Psoas muscle (tissue), 8 donors: ENCODE results near the gene UBAP2L. TPM values are rescaled to one million over a fixed set of nuclear protein-coding genes. Genes with fewer than 3 reads are reported as not detected.
A peak's percentile ranks its signal among the peaks of the same experiment; 100 is the strongest.

Source experiments
- ATAC-seq, 4 donors: fragments of 200-7000 bp; cut with Tn5 transposase; one replicate each; pipeline ENCODE4 v1.9.1; 2020; ENCODE audit warnings: moderate library complexity in 3 of 4, mild to moderate bottlenecking in 2 of 4
- DNase-seq, 2 donors: peaks; one replicate each; pipeline ENCODE4 v3.0.0-alpha.2; 2020
- H3K27ac ChIP-seq: fragments of 200-600 bp; one replicate; pipeline ENCODE4 v1.8.0; 2022
- H3K27me3 ChIP-seq, 3 donors: fragments of 200-600 bp in 1 of 3; one replicate each; pipeline versions ENCODE4 v1.6.1 to v1.8.0; 2013 to 2022; ENCODE audit warnings: low read length in 2 of 3, mild to moderate bottlenecking in 2 of 3, moderate library complexity in 1 of 3; ENCODE audit not compliant: insufficient read depth in 3 of 3
- H3K36me3 ChIP-seq, 2 donors: fragments of 200-600 bp in 1 of 2; one replicate each; pipeline versions ENCODE4 v1.6.1 to v1.8.0; 2013 to 2022; ENCODE audit warnings: low read depth in 1 of 2, mild to moderate bottlenecking in 1 of 2, moderate library complexity in 1 of 2; ENCODE audit not compliant: insufficient read depth in 1 of 2
- H3K4me1 ChIP-seq: fragments of 200-600 bp; one replicate; pipeline ENCODE4 v1.8.0; 2022
- H3K4me3 ChIP-seq: fragments of 200-600 bp; one replicate; pipeline ENCODE4 v1.8.0; 2022; ENCODE audit warnings: mild to moderate bottlenecking
- H3K9me3 ChIP-seq: fragments of 200-600 bp; one replicate; pipeline ENCODE4 v1.8.0; 2022
- WGBS, 3 donors: extraction: QIAGEN DNeasy Blood & Tissue Kit; methylation state at CpG; one replicate each; pipeline versions ENCODE4 v1.1.6 to v1.1.7; 2013; 5-methylcytosine and 5-hydroxymethylcytosine counted together
- intact Hi-C, 2 donors: fragments of 100-400 bp; cut with DNase I; formaldehyde crosslinking; loops; one replicate each; pipeline versions ENCODE4 v1.11.0 to v1.14.2; 2022
- polyA plus RNA-seq, 3 donors: library from polyadenylated mRNA; stranded (reverse); fragments of 200-250 nt; gene quantifications; one replicate each; pipeline ENCODE4 v1.2.3, GENCODE V29; 2013
- total RNA-seq, 4 donors: library from RNA; stranded (reverse); fragmentation: NEBNext Ultra II Directional in 2 of 4; extraction: Animal tissue kit (Norgen Biotek cat#: 25700) in 2 of 4; gene quantifications; one replicate each; pipeline versions ENCODE4 v1.2.1 to v1.2.4, GENCODE V29; 2021 to 2023
- TF ChIP-seq, protein P1 (sequence below): fragments of 200-600 bp; IDR thresholded peaks from one replicate; pipeline ENCODE4 v1.8.0; 2022; ENCODE audit warnings: antibody characterized with exemption
- donor health status: healthy with polysubstance abuse.
- donor health status: DM: no; HTN: no; CAD: no; lungs with moderate emphysema.
- donor health status: Bipolar disorder and iron deficiency.
- donor health status: healthy.
- donor health status: DM: yes; HTN: yes; CAD: no.
- donor health status: DM: no; HTN: no; CAD: no.
- donor health status: DM: no; HTN: no; CAD: no.
- donor health status: DM: yes; HTN: yes; CAD: no.

Gene UBAP2L
- total and polyA plus RNA-seq, 7 donors, result 45.8 to 121 (median 84.6) TPM

GRCh38 chr1:154176337-154176736 lies 44.4 kb upstream of the UBAP2L start:
- Histone ChIP-seq H3K27ac (no peak overlapping the region), H3K36me3 (peaks cover 32 to 91% of the 10 kb centered on the region in 2 donors), H3K9me3 (no peaks in the 10 kb centered on the region), H3K27me3 (no peaks in the 10 kb centered on the region), H3K4me1 (peaks cover 58% of the 10 kb centered on the region), H3K4me3 (no peak overlapping the region)
- ATAC-seq (no peak), DNase-seq (no peak)
- intact Hi-C loops, result no loop called here
- TF ChIP-seq, protein P1, sequence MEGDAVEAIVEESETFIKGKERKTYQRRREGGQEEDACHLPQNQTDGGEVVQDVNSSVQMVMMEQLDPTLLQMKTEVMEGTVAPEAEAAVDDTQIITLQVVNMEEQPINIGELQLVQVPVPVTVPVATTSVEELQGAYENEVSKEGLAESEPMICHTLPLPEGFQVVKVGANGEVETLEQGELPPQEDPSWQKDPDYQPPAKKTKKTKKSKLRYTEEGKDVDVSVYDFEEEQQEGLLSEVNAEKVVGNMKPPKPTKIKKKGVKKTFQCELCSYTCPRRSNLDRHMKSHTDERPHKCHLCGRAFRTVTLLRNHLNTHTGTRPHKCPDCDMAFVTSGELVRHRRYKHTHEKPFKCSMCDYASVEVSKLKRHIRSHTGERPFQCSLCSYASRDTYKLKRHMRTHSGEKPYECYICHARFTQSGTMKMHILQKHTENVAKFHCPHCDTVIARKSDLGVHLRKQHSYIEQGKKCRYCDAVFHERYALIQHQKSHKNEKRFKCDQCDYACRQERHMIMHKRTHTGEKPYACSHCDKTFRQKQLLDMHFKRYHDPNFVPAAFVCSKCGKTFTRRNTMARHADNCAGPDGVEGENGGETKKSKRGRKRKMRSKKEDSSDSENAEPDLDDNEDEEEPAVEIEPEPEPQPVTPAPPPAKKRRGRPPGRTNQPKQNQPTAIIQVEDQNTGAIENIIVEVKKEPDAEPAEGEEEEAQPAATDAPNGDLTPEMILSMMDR, result no peak
- 40 to 45% (median 43%) methylated on average over 2 of the region's 2 CpGs for WGBS, 3 donors

DNA sequence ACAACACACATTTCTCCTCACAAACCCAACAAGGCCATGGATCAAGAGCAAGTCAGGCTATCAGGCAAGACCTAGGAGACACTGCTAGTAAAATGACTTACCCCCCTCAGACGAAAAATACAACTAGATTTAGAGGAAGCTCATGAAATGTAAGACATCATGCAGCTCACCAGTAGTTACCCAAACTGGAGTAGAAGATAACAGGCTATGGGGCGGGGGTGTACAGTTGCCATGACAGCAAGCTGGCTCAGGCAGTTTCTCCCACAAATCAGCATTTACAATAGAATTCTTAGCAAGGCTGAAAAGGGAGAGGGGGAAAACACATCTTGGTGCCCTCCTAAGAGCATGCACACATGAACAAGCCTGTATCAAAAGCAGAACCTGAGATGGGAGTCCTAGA lies 42.7 kb upstream of the UBAP2L start:
- 45 to 66% (median 53%) methylated on average over 2 of the region's 2 CpGs for WGBS, 3 donors
- peaks cover 23 to 74% of the 10 kb centered on the region in 2 donors for H3K36me3 ChIP-seq
- intact Hi-C loops, result no loop called here
- ATAC-seq (no peak), DNase-seq (no peak)
- H3K4me3 ChIP-seq, result no peak overlapping the region
- H3K27ac ChIP-seq, result no peak overlapping the region
- peaks cover 66% of the 10 kb centered on the region for H3K4me1 ChIP-seq
- TF ChIP-seq, protein P1, result no peak
- H3K9me3 ChIP-seq, result no peaks in the 10 kb centered on the region
- no peaks in the 10 kb centered on the region for H3K27me3 ChIP-seq

DNA sequence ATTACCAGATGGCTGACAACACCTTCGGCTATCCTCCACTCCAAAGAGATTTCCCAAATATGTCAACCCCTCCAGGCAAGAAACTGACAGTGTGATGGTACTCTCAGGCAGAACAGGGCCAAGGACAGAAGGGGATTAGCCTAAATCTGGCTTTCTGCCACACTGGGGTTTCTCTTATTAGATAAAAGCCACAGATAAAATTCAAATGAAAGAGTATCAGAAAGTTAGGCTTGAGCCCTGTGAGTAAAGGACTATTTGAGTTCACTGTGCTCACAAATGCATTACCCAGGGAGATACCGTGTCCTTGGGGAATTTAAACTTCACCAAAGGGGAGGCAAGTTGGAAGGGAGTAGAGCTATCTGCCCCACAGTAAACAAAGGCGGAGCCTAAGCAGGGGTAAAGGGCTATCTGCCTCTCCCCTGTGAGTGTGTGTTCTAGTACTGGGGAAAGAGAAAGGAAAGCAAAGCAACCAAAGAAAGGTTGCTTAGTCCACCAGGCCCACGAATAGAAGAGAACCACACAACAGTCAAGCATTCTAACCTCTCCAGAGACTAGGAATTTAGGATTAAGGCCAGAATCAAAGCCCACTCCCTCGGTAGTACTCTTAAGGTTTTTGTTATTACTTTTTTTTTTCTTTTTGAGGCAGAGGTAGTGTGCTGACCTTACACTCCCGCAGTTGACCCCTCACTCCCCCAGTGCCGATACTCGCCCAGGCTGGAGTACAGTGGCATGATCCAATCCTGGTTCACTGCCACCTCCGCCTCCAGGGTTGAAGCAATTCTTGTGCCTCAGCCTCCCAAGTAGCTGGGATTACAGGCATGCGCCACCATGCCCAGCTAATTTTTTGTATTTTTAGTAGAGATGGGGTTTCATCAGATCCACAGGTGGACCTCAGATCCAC lies 41.6 kb upstream of the UBAP2L start:
- Histone ChIP-seq H3K27me3 (no peaks in the 10 kb centered on the region), H3K27ac (peak overlapping the region; percentile 60), H3K9me3 (no peaks in the 10 kb centered on the region), H3K36me3 (peaks cover 20 to 62% of the 10 kb centered on the region in 2 donors), H3K4me1 (peaks cover 71% of the 10 kb centered on the region), H3K4me3 (peak overlapping the region; percentile 76)
- intact Hi-C loops, result no loop called here
- DNase-seq (no peak), ATAC-seq (no peak)
- 54 to 61% (median 60%) methylated on average over 10 of the region's 10 CpGs for WGBS, 3 donors
- TF ChIP-seq, protein P1, result no peak

GRCh38 chr1:154179946-154180687 lies 40.6 kb upstream of the UBAP2L start:
- Histone ChIP-seq H3K4me1 (peaks cover 71% of the 10 kb centered on the region), H3K9me3 (no peaks in the 10 kb centered on the region), H3K36me3 (peaks cover 16 to 53% of the 10 kb centered on the region in 2 donors), H3K27ac (peak overlapping the region; percentile 60), H3K4me3 (peak overlapping the region; percentile 76), H3K27me3 (no peaks in the 10 kb centered on the region)
- ATAC-seq (no peak), DNase-seq (no peak)
- WGBS, 3 donors, result 66 to 74% (median 72%) methylated on average over 3 of the region's 3 CpGs
- intact Hi-C loops, result no loop called here
- TF ChIP-seq, protein P1, result no peak
